GM19099 (cell line): ENCODE results near the gene GUCA1A.

Experiments
- POLR2A ChIP-seq: IDR thresholded peaks from 3 replicates; pipeline ENCODE4 v1.6.1; 2011; ENCODE audit warnings: low read depth; ENCODE audit not compliant: insufficient read length; ENCODE audit errors: extremely low read depth

GUCA1A gene

DNA sequence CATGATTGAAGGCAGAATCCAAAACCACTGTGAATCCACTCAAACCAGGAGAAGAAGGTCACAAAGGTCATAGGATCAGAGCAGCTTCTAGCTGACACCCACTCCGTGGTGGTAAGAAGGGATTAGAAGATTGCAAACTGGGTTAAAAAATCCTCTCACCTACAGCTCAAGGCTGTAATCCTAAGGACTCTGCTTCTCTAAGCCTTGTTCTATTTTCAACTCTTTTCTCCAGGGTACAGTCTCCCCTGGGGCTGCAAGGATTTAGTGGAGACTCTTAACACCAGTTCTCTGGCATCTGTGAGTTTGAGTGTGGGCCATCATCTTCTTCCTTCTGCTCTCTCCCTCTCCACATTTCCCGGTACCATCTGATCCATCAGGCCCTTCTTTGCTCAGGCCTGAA is at the start of gene GUCA1A:
GUCA1A (plus strand) TSS at position 264 of the 400 bp plus-strand sequence. CDS start 250 bp downstream, outside the sequence.
- TF ChIP-seq POLR2A, result no peak

DNA sequence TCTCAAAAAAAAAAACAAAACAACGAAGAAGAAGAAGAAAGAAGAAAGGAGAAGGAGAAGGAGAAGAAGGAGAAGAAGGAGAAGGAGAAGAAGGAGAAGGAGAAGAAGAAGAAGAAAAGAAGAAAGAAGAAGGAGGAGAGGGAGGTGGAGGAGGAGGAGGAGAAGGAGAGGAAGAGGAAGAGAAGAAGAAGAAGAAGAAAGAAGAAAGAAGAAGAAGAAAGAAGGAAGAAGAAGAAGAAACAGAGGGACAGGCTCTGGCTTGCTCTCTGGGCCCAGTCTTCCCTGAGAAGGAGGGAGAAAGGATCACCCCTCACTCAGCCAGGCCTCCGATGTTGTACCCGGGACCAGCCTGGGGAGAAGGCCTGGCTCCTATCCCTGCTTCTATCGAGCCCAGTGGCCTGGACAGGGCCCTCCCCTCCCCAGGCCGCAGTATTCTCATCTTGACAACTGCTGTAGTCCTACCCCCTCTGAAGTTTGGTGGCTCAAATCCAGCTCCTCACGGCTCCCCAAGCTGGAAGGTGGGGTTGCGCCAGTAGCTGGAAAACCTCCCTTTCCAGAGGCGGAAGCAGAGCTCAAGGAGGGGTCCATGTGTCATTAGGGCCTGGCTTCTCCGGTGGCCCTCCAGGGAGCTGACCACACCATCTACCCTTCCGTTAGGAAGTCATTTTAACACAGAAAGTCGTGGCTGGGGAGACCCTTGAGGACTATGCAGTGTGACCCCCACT is 49.6 kb upstream of the GUCA1A start:
- TF ChIP-seq POLR2A, result no peak

DNA sequence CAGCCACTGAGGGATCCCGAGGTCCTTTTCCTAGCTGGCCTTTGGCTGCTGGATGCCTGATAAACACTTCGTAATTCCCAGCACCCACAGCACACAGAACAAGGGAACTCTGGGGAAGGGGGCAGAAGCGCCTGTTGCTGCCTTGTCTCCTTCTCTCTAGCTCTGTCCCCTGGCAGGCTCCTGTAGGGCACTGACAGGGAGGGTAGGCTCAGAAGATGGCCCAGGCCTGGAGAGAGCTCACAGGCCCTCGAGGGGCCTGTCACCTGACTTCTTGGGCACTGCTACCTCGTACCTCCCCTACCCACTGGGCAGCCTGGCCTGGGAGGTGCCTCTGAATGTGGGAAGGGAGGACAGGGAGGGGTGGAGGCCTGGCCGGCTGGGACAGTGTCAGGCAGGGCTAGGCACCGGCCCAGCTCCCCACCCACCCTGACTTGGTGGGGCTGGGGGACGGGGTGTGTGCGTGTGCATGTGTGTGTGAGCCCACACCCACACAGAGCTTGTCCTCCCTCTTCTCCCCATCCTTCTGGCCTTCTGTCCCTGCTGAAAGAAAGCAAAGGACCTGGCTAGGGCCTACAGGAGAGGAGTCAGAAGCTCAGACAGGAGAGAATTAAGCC is 48.8 kb upstream of the GUCA1A start:
- no peak for TF ChIP-seq POLR2A

DNA sequence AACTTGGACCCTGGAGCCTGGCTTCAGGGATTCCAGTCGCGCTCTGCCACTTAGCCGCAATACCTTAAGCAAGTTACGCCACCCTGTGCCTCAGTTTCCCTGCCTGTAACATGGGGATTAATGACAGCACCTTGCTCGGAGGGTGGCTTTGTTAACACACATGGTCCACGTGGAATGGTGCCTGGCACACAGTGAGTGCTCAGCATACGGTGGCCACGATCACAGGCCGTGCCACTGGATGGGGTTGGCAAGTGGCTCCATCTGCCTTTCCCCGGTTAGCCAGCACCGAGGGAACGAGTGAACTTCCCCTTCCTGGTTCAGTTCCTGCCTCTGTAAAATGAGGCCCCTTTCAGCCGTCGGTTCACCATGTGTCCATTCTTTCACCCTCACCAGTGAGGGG is 47.9 kb upstream of the GUCA1A start:
- no peak for TF ChIP-seq POLR2A

DNA sequence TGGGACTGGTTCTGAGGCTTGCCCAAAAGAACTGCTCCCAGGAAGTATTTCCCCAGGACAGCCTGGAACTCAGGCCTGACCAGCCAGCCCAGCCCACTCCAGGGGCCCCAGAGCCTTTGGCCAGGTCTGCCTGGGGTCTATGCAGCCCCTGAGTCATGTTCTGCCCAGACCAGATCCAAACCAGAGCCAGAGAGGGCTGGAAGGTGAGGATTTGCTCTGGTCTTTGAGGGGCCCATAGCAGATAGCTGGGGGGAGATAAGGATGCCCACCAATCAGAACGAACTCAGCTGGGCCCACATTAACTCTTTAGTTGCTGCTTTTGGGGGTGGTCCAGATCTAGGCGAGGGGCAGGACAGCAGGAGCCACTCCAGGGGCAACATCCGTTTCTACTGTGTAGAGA is 47.5 kb upstream of the GUCA1A start:
- TF ChIP-seq POLR2A, result no peak

DNA sequence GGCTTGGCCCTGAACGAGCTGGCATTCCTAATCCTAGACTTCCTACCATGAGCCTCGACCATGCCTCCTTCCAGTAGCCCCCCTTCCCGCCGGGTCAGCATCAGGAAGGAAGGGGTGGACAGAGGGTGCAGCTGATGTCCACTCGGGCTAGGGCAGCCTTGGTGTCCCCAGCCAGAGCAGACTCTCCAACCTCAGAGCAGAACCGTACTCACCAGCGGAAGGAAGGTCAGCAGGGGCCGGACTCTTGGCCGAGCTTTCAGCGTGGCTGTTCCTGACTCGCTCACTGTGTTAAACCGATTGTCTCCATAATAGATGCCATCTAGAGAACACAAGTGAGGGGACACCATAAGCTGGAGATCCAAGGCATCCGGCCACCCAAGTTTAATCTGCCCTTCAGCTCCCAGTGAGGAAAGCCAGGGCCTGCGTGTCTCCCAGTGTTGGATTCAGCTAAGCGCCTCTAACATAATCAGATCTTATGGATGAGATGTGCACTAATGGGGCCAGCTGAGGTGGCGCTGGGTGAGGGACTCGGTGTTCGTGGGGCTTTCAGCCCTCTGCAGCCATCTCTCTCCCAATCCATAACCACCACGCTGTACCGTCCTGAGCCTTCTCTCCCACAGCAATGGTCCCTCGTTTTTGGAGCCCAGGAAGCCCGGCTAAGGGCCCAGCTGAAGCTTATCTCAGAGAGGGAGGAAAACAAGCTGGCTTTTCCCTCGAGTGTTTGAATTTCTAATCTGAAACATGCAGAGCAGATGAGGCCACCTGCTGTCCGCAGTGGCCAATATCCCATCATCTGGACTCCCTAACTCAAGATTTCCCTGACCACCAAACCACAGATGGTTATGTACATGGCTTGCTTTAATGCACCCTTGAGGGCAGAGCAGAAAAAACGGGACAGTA is 44.5 kb upstream of the GUCA1A start:
- no peak for TF ChIP-seq POLR2A

DNA sequence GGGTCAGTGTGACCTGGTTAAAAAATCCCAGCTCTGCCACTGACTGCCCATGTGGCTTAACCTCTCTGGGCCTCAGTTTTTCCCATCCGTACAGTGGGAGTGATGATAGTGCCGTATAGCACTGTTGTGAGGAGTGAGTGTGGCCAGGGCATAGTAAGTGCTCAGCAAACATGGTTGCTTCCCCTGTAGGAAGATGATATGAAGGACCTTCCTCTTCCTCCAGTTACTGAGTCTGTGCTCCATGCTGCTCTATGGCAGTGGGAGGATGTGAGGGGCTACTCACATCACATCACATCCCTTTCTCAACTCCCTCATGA is 43.8 kb upstream of the GUCA1A start:
- no peak for TF ChIP-seq POLR2A

DNA sequence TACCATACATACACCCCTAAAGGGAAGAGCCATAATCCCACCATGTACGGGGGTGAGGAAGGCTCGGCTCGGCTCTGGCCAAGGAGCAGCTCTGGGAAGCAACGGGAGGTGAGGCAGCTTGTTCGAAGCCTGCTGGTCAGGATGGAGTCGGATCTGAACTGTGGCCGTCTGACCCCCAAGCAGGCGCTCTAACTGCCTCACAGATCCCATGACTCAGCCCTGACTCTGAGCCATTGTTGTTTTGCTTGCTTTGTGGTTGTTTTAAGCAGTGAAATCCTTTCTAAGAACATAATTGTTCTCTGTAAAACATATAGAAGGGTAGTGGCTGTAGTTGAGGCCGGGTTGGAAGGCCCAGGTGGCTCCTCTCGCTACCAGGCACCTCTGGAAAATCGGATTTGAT is 41.6 kb upstream of the GUCA1A start:
- no peak for TF ChIP-seq POLR2A

DNA sequence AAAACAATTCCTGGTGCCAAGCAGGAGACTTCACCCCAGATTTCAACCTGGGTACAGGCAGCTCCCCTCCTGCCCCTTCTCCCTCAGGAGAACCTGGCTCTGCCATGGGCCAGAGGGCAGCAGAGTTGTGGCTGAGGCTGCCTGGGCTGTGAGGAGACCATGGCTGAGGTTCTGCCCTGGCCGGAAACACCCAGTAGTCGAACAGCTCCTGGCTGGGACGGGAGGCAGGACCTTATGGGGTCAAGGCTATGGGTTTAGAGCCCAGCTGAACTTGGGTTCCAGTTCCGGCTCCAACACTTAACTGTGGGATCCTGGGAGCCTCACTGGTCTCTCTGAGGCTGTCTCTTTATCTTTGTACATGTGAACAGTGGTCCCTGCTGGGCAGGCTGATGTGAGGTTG is 39.2 kb upstream of the GUCA1A start:
- TF ChIP-seq POLR2A, result no peak

DNA sequence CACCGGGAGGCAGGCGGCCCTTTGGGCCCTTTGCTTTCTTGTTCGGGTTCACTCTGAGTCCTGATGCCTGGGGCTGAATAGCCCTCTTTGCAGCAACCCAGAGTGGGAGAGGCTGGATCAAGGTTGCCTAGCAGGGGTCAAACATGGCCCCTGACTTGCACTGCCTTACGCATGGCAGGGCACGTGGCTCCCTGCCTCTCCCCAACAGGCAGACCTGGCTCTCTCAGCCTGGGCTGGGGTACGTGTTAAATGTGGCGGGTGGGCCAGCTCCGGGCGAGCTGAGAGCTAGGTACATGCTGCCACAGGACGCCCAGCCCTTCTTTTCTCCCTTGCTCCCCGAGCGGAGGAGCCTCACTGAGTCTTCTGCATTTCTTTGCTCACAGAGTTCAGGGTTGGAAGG is 38.0 kb upstream of the GUCA1A start:
- TF ChIP-seq POLR2A, result no peak

DNA sequence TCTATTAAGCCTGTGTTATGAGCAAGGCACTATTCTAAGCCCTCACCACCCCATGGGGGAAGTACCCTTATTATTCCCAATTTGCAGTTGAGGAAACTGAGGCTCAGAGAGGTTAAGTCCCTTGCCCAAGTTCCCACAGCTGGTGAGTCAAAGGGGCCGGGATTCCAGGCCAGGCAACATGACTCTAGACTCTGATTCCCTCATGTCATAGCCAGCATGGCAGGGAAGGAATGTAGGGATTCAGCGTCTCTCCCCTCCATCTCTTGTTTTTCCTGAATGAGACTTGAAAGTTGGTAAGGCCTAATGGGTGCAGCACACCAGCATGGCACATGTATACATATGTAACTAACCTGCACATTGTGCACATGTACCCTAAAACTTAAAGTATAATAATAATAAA is 37.4 kb upstream of the GUCA1A start:
- no peak for TF ChIP-seq POLR2A

DNA sequence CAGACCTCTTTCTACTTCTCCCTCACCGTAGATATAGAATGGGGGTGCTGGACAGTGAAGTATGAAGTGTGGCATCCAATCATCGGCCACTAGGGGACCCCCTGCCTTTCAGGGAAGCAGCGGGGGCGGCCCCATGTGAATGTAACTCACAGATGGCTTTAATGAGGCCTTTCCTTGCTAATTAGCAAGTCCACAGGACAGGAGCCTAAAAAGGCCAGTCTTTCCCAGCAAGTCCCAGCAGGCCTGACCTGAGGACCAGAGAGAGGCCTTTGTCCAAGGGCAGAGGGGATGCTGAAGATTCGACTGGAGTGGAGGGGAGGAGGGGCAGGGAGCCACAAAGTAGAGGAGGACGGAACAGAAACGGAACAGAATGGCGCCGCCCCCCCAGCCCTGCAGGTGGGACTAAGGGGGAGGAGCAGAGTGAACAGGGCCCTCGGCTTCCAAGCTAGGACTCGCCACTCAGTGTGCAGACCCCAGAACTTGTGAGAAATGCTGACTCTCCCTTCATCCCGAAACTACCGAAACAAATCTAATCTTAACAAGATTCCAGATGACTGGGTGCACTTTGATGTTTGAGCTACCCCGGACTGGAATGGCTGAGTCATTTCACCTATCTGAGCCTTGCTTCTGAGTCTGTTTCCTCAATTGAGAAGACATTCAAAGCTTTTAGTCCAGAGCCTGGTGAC is 36.5 kb upstream of the GUCA1A start:
- no peak for TF ChIP-seq POLR2A

DNA sequence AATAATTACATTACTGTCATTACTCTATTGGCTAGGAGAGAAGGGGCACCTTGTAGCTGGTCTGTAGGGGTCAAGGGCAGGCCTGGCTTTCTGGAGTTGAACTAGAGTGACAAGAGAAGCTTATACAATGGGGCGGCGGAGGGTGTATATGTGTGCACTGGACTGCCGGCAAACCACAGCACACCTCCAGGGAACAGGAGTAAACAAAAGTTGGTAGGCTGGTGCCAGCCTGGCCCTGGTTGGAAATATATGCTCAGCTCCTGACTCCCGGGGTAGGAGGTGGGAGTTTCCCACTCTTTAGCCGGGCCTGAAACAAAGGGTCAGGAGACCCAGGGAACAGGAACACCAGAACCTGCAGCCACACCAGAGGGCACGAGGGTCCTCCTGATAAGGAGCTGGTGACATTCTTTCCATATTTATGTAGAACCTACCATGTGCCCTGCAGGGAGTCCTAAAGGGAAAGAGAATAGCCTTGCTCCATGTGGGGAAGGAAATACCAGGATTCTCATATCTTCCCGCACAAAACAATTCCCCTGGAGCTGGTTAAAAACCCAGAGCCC is 35.9 kb upstream of the GUCA1A start:
- no peak for TF ChIP-seq POLR2A

DNA sequence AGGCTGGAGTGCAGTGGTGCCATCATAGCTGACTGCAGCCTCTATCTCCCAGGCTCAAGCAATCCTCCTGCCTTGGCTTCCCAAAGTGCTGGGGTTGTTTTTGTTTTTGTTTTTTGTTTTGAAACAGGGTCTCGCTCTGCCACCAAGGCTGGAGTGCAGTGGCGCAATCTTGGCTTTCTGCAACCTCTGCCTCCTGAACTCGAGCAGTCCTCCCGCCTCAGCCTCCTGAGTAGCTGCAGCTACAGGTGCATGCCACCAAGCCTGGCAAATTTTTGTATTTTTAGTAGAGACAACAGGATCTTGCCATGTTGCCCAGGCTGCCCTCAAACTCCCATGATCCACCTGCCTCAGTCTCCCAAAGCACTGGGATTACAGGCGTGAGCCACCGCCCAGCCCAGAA is 35.0 kb upstream of the GUCA1A start:
- TF ChIP-seq POLR2A, result no peak

DNA sequence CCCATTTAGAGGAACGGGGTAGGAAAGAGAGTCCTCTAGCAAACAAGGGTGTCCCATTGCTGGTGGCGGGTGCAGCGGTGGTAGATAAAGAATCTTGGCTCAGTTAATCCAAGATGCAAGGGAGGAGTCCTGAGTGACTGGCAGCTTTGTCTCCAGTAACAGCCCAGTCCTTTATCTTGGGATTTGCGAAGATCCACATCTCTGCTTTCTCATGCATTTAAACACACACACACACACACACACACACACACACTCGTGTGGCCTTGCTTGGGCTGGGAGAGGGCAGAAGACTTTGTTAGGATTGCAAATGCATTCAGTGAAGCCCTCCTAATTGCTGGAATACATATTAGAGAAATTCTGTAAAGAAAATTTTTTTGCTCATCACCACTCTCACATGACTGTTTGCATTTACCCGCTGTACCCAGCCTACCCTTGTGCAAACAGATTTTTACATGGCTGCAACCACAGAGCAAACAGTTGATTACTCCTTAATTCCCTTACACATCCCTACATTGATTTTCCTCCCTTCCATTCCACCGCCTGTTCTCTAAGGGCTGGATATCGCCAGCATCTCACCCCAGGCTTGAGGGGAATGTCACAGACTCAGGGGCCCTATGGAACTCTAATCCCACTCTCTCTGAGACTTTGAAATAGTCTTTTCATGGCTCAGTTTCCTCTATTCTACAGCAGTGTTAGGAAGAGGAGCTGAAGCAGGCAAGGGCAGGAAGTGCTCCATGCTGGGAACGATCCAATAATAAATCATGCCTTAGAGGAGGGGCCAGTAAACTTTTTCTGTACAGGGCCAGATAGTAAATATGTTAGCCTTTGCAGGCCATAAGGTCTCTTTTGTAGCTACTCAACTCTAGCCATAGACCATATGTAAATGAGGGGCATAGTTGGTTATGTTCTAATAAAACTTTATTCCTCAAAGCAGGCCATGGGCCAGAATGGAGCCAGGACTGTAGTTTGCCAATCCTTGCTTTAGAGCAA is 34.2 kb upstream of the GUCA1A start:
- TF ChIP-seq POLR2A, result no peak

DNA sequence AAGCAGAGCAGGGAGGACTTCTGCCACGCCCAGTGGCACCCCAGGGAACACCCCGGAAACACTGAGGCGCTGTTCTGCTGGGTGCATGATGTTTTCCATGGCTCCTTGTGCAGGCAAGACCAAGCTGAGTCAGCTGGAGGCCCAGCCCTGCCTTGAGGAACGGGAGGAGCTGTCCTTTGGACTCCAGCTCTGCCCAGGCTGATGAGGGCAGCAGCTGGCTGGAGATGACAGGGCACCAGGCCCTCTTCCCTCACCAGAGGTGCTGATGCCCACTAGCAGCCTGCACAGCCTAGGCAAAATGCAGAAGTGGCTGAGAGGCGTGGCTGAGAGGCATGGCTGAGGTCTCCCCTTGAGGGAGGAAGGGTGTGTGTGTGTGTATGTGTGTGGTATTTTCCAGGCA is 33.1 kb upstream of the GUCA1A start:
- TF ChIP-seq POLR2A, result no peak
